ENCODE measurements around the gene CTNNBL1.

Gene CTNNBL1

DNA sequence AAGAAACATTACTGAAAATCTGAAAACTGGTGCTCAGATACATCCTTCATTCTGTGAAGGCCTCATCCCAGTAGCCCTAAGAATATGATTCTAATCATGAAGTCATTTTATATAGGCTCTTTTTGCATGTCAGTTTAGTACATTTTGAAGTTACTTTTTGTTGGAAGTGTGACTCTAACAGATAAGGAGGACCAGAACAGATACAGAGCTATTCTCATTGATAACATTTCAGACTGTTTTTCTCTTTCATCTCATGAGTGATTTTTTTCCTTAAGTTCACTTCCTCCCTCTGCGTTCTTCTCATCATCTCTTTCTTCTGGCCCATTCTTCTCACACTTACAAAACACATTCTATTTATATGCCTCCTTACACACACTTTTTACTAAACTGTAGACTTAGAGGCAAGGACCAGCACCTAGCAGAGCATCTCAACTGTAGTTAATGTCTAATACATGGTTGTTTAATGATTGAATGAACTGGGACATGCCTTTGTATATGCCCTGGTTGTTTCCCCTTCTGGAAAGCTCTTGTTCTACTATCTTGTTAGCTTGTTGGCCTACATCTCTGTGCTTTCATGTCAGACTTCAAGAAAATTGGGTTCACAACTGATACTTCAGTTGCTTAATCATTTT, 8.7 kb downstream of the CTNNBL1 start:
- no peak for TF ChIP-seq CTCF (IDR thresholded peaks at IDR 0.05; ENCODE audit: low read depth, low read length)
- H3K4me3 ChIP-seq (ENCODE audit: low read depth, low read length) = no peak overlapping the region

GRCh38 chr20:37703035-37703845, 9.4 kb downstream of the CTNNBL1 start:
- TF ChIP-seq CTCF (IDR thresholded peaks at IDR 0.05; ENCODE audit: low read depth, low read length) = no peak
- no peak overlapping the region for H3K4me3 ChIP-seq (ENCODE audit: low read depth, low read length)

- no peak for TF ChIP-seq CTCF (IDR thresholded peaks at IDR 0.05; ENCODE audit: low read depth, low read length)
- H3K4me3 ChIP-seq (ENCODE audit: low read depth, low read length) = no peak overlapping the region
Observed at GRCh38 chr20:37704955-37705354, 11.1 kb downstream of the CTNNBL1 start.

- TF ChIP-seq CTCF (IDR thresholded peaks at IDR 0.05; ENCODE audit: low read depth, low read length) = no peak
- no peak overlapping the region for H3K4me3 ChIP-seq (ENCODE audit: low read depth, low read length)
Observed at GRCh38 chr20:37706298-37706697, 12.5 kb downstream of the CTNNBL1 start.

- H3K4me3 ChIP-seq (ENCODE audit: low read depth, low read length) = no peak overlapping the region
- TF ChIP-seq CTCF (IDR thresholded peaks at IDR 0.05; ENCODE audit: low read depth, low read length) = no peak
Observed at GRCh38 chr20:37711001-37711400, 17.2 kb downstream of the CTNNBL1 start.

- TF ChIP-seq CTCF (IDR thresholded peaks at IDR 0.05; ENCODE audit: low read depth, low read length) = no peak
- H3K4me3 ChIP-seq (ENCODE audit: low read depth, low read length) = no peak overlapping the region
Observed at GRCh38 chr20:37711994-37712964, 18.4 kb downstream of the CTNNBL1 start.

Measured in WI38 (cell line).